Adrenal gland (tissue), 5 donors: ENCODE data around the gene SLC36A1.

ENCODE experiments used
- CTCF ChIP-seq, 6 experiments: fragments of 450-650 bp in 4 of 6; fragments of 200-600 bp in 2 of 6; sonication (generic) in 1 of 6; IDR thresholded peaks; 1 replicate in 5 of 6; 2 replicates in 1 of 6; pipeline versions ENCODE4 v1.5.1 to v1.8.0; 2016 to 2021; ENCODE audit warnings: antibody characterized with exemption in 6 of 6, mild to moderate bottlenecking in 2 of 6, moderate library complexity in 1 of 6
- POLR2A ChIP-seq, 2 donors: fragments of 450-650 bp; IDR thresholded peaks; one replicate each; pipeline ENCODE4 v1.6.1; 2017; ENCODE audit warnings: antibody characterized with exemption in 2 of 2, mild to moderate bottlenecking in 2 of 2, moderate library complexity in 1 of 2
- donor health status: DM: no; HTN: no; CAD: no.

DNA sequence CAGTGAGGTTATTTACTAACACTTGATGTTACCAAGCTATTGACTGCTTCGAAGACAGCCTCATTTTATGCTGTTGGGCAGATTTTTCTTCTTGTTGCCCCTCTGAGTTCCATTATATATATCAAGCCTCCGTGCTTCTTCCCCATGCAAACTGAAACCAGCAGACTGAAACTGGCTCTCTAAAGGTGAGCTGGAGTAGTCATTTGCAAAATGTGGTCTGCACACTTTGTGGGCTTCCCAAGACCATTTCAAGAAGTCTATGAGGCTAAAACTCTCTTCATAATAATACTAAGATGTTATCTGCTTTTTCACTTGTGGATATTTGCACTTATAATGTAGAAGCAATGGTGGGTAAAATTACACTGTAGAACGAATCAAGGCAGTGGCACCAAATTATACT lies 13.9 kb downstream of the SLC36A1 start:
- TF ChIP-seq CTCF (IDR thresholded peaks at IDR 0.05): no peak
- TF ChIP-seq POLR2A (IDR thresholded peaks at IDR 0.05): no peak
